ENCODE data around the gene WNK1. TPM values are rescaled to one million over a fixed set of nuclear protein-coding genes. Genes with fewer than 3 reads are reported as not detected.

Gene WNK1
- polyA plus RNA-seq, 1 donor (not counting 4 experiments of a cell fraction or from before 2014, with no cell fraction given) = 72.3 TPM

GRCh38 chr12:884746-885414, 132.5 kb downstream of the WNK1 start:
- DNase-seq (ENCODE audit: low read depth, low spot score) = no peak
- no peaks in the 10 kb centered on the region for H3K4me1 ChIP-seq (ENCODE audit: control insufficient read depth, extremely low read depth, insufficient read depth, low read length)
- H3K36me3 ChIP-seq (ENCODE audit: control insufficient read depth in 2 of 2, extremely low read depth in 1 of 2, insufficient read depth in 2 of 2, low read length in 2 of 2) = peaks cover 42 to 49% of the 10 kb centered on the region in 2 experiments
- H3K27me3 ChIP-seq (ENCODE audit: control insufficient read depth, extremely low read depth, insufficient read depth, low read length) = no peaks in the 10 kb centered on the region
- TF ChIP-seq EZH2 (IDR thresholded peaks at IDR 0.05; ENCODE audit: low read length) = no peak
- no peak for TF ChIP-seq CTCF (optimal IDR thresholded peaks at IDR 0.05 in 1 of 3, IDR thresholded peaks at IDR 0.05 in 1 of 3, conservative IDR thresholded peaks at IDR 0.05 in 1 of 3; ENCODE audit: extremely low read depth in 1 of 3, insufficient read depth in 2 of 3, low read length in 3 of 3)
- no peak for FAIRE-seq
- no peak overlapping the region for H3K4me2 ChIP-seq (ENCODE audit: control insufficient read depth, extremely low read depth, insufficient read depth, low read depth, low read length)
- no peaks in the 10 kb centered on the region for H3K9me3 ChIP-seq (ENCODE audit: control insufficient read depth, low read depth, low read length)
- H3K79me2 ChIP-seq (ENCODE audit: control insufficient read depth, insufficient read depth, low read length) = no peaks in the 10 kb centered on the region
- H3K27ac ChIP-seq (ENCODE audit: control insufficient read depth, insufficient read depth, low read length) = no peak overlapping the region
- H2AFZ ChIP-seq (ENCODE audit: control insufficient read depth, low read length) = no peak overlapping the region
- dilution Hi-C loops (cut with MboI; ENCODE audit: extremely low pct_ligation_motif_present, low sequenced_read_pairs) = no loop called here
- H4K20me1 ChIP-seq (ENCODE audit: control insufficient read depth, extremely low read depth, insufficient read depth, low read length) = no peaks in the 10 kb centered on the region
- H3K9ac ChIP-seq (ENCODE audit: control insufficient read depth, extremely low read depth, insufficient read depth, low read length) = no peak overlapping the region
- H3K9me1 ChIP-seq (ENCODE audit: control insufficient read depth, extremely low read depth, insufficient read depth, low read length) = no peaks in the 10 kb centered on the region
- no peak overlapping the region for H3K4me3 ChIP-seq (ENCODE audit: control insufficient read depth in 2 of 3, extremely low read depth in 1 of 3, insufficient read depth in 2 of 3, low read depth in 1 of 3, low read length in 3 of 3)

- H3K79me2 ChIP-seq (ENCODE audit: control insufficient read depth, insufficient read depth, low read length) = no peaks in the 10 kb centered on the region
- no peak overlapping the region for H3K27ac ChIP-seq (ENCODE audit: control insufficient read depth, insufficient read depth, low read length)
- H3K27me3 ChIP-seq (ENCODE audit: control insufficient read depth, extremely low read depth, insufficient read depth, low read length) = no peaks in the 10 kb centered on the region
- no peaks in the 10 kb centered on the region for H3K9me3 ChIP-seq (ENCODE audit: control insufficient read depth, low read depth, low read length)
- no peak for DNase-seq (ENCODE audit: low read depth, low spot score)
- peaks cover 41 to 48% of the 10 kb centered on the region in 2 experiments for H3K36me3 ChIP-seq (ENCODE audit: control insufficient read depth in 2 of 2, extremely low read depth in 1 of 2, insufficient read depth in 2 of 2, low read length in 2 of 2)
- H3K9ac ChIP-seq (ENCODE audit: control insufficient read depth, extremely low read depth, insufficient read depth, low read length) = no peak overlapping the region
- TF ChIP-seq CTCF (optimal IDR thresholded peaks at IDR 0.05 in 1 of 3, IDR thresholded peaks at IDR 0.05 in 1 of 3, conservative IDR thresholded peaks at IDR 0.05 in 1 of 3; ENCODE audit: extremely low read depth in 1 of 3, insufficient read depth in 2 of 3, low read length in 3 of 3) = no peak
- TF ChIP-seq EZH2 (IDR thresholded peaks at IDR 0.05; ENCODE audit: low read length) = no peak
- H3K4me2 ChIP-seq (ENCODE audit: control insufficient read depth, extremely low read depth, insufficient read depth, low read depth, low read length) = no peak overlapping the region
- H4K20me1 ChIP-seq (ENCODE audit: control insufficient read depth, extremely low read depth, insufficient read depth, low read length) = no peaks in the 10 kb centered on the region
- no peak overlapping the region for H2AFZ ChIP-seq (ENCODE audit: control insufficient read depth, low read length)
- no peaks in the 10 kb centered on the region for H3K9me1 ChIP-seq (ENCODE audit: control insufficient read depth, extremely low read depth, insufficient read depth, low read length)
- H3K4me1 ChIP-seq (ENCODE audit: control insufficient read depth, extremely low read depth, insufficient read depth, low read length) = no peaks in the 10 kb centered on the region
- FAIRE-seq = no peak
- H3K4me3 ChIP-seq (ENCODE audit: control insufficient read depth in 2 of 3, extremely low read depth in 1 of 3, insufficient read depth in 2 of 3, low read depth in 1 of 3, low read length in 3 of 3) = no peak overlapping the region
- dilution Hi-C loops (cut with MboI; ENCODE audit: extremely low pct_ligation_motif_present, low sequenced_read_pairs) = no loop called here
Measured at GRCh38 chr12:885701-886100, 133.3 kb downstream of the WNK1 start.

Measured in keratinocyte (primary cell).